OCI-LY1 (cell line): ENCODE results near the gene CPSF4.

Experiments used
- H2AFZ ChIP-seq: fragments of 200-600 bp; sonication (generic), shearing (Covaris generic); 2 replicates; pipeline ENCODE4 v1.6.0; 2014; ENCODE audit warnings: antibody characterized with exemption, mild to moderate bottlenecking, low read length
- H3F3A ChIP-seq: fragments of 200-600 bp; sonication (generic), shearing (Covaris generic); 2 replicates; pipeline ENCODE4 v1.6.0; 2014; ENCODE audit warnings: mild to moderate bottlenecking, antibody characterized with exemption, low read length, moderate library complexity; ENCODE audit not compliant: insufficient read depth
- H3K27ac ChIP-seq: fragments of 200-600 bp; sonication (generic); 2 replicates; pipeline ENCODE4 v1.5.1; 2014; ENCODE audit warnings: low read length, mixed run types, mild to moderate bottlenecking, low read depth; ENCODE audit not compliant: poor library complexity, severe bottlenecking
- H3K27me3 ChIP-seq: fragments of 200-600 bp; sonication (generic); 2 replicates; pipeline ENCODE4 v1.6.0; 2014; ENCODE audit warnings: antibody characterized with exemption, mild to moderate bottlenecking, low read length, moderate library complexity; ENCODE audit not compliant: insufficient read depth
- H3K36me3 ChIP-seq: fragments of 200-600 bp; sonication (generic); 2 replicates; pipeline ENCODE4 v1.6.1; 2014; ENCODE audit warnings: mild to moderate bottlenecking, antibody characterized with exemption, low read length, moderate library complexity, mixed read lengths; ENCODE audit not compliant: insufficient read depth
- H3K4me1 ChIP-seq: fragments of 200-600 bp; sonication (generic); 2 replicates; pipeline ENCODE4 v1.5.1; 2014; ENCODE audit warnings: mild to moderate bottlenecking, low read length, moderate library complexity; ENCODE audit not compliant: insufficient read depth, severe bottlenecking
- H3K4me2 ChIP-seq: fragments of 200-600 bp; sonication (generic), shearing (Covaris generic); 2 replicates; pipeline ENCODE4 v1.6.1; 2014; ENCODE audit warnings: low read length
- H3K4me3 ChIP-seq: fragments of 200-600 bp; sonication (generic); 2 replicates; pipeline ENCODE4 v1.5.1; 2014; ENCODE audit warnings: low read length, low read depth, mild to moderate bottlenecking, mixed read lengths; ENCODE audit not compliant: poor library complexity, severe bottlenecking
- H3K79me2 ChIP-seq: fragments of 200-600 bp; shearing (Covaris generic); 2 replicates; pipeline ENCODE4 v1.6.1; 2016; ENCODE audit warnings: mixed run types, low read length, mixed read lengths; ENCODE audit not compliant: insufficient read depth
- H3K9ac ChIP-seq: fragments of 200-600 bp; sonication (generic), shearing (Covaris generic); 2 replicates; pipeline ENCODE4 v1.6.1; 2014; ENCODE audit warnings: mild to moderate bottlenecking, low read length, mixed read lengths
- H3K9me2 ChIP-seq: fragments of 200-600 bp; sonication (generic), shearing (Covaris generic); 2 replicates; pipeline ENCODE4 v1.6.1; 2014; ENCODE audit warnings: low read depth, mild to moderate bottlenecking, low read length, mixed read lengths
- H3K9me3 ChIP-seq: fragments of 200-600 bp; shearing (Covaris generic); 2 replicates; pipeline ENCODE4 v1.6.1; 2014; ENCODE audit warnings: low read length, mixed read lengths
- H4K20me1 ChIP-seq: fragments of 200-600 bp; sonication (generic), shearing (Covaris generic); 2 replicates; pipeline ENCODE4 v1.6.0; 2016; ENCODE audit warnings: mild to moderate bottlenecking, low read length; ENCODE audit not compliant: insufficient read depth
- EZH2 ChIP-seq: fragments of 200-600 bp; sonication (generic), shearing (Covaris generic); IDR thresholded peaks from 2 replicates; pipeline ENCODE4 v1.8.0; 2017; ENCODE audit warnings: borderline replicate concordance, mixed run types, mild to moderate bottlenecking, antibody characterized with exemption, low read length, moderate library complexity, mixed read lengths
- TF ChIP-seq, protein P1 (sequence below): fragments of 200-600 bp; sonication (generic), shearing (Covaris generic); IDR thresholded peaks from 2 replicates; pipeline ENCODE4 v1.5.1; 2017; ENCODE audit warnings: mild to moderate bottlenecking, antibody characterized with exemption, low read length, moderate library complexity, mixed read lengths

The CPSF4 gene

DNA sequence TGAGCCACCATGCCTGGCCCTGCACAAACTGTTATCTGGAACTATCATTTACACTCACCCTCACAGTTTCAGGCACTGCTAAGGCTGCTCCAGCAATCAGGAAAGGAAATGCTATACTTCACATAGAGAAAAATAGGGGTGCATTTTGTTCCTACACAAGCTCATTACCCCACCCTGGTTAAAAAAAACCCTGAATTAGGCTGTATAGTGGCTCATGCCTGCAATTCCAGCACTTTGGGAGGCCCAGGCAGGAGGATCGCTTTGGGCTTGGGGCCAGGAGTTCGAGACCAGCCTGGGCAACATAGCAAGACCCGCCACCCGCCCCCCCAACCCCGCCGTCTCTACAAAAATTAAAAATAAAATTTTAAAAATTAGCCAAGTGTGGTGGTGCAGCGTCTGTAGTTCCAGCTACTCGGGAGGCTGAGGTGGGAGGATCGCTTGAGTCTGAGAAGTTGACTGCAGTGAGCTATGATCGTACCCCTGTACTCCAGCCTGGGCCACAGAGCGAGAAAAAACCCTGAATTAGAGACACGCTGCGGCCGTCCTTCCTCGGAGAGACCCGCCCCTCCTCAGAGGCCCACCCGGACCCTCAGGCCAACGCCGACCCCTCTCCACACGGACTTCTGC, 684 bp upstream of the CPSF4 start:
- Histone ChIP-seq H3F3A (no peaks in the 10 kb centered on the region), H3K27ac (peak overlapping the region; percentile 58), H2AFZ (peak overlapping the region; percentile 45; the same call in 1 of the 2 replicates), H3K4me1 (peaks cover 18% of the 10 kb centered on the region), H3K9me3 (no peaks in the 10 kb centered on the region), H3K79me2 (peaks cover 22% of the 10 kb centered on the region), H4K20me1 (no peaks in the 10 kb centered on the region), H3K9me2 (no peaks in the 10 kb centered on the region), H3K9ac (peak overlapping the region; percentile 87), H3K4me3 (peak overlapping the region; percentile 99), H3K36me3 (peaks cover 35% of the 10 kb centered on the region), H3K27me3 (no peaks in the 10 kb centered on the region), H3K4me2 (peak overlapping the region; percentile 90)
- TF ChIP-seq, protein P1, sequence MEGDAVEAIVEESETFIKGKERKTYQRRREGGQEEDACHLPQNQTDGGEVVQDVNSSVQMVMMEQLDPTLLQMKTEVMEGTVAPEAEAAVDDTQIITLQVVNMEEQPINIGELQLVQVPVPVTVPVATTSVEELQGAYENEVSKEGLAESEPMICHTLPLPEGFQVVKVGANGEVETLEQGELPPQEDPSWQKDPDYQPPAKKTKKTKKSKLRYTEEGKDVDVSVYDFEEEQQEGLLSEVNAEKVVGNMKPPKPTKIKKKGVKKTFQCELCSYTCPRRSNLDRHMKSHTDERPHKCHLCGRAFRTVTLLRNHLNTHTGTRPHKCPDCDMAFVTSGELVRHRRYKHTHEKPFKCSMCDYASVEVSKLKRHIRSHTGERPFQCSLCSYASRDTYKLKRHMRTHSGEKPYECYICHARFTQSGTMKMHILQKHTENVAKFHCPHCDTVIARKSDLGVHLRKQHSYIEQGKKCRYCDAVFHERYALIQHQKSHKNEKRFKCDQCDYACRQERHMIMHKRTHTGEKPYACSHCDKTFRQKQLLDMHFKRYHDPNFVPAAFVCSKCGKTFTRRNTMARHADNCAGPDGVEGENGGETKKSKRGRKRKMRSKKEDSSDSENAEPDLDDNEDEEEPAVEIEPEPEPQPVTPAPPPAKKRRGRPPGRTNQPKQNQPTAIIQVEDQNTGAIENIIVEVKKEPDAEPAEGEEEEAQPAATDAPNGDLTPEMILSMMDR = no peak
- no peak for TF ChIP-seq EZH2

DNA sequence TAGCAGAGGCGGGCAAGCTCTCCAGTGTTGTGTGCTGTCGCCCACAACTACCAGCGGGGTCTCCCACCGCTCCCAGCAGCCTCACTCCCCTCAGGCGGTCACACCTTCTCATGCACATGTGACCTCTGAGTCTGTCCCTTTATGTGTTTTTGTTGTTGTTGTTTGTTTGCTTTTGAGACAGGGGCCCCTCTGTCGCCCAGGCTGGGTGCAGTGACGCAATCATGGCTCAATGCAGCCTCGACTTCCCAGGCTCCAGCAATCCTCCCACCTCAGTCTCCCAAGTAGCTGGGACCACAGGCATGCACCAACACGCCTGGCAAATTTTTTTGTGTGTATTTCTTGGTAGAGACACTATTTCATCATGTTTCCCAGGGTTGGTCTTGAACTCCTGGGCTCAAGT, 1.5 kb downstream of the CPSF4 start:
- H2AFZ ChIP-seq = no peak overlapping the region
- no peaks in the 10 kb centered on the region for H3K9me2 ChIP-seq
- peaks cover 34% of the 10 kb centered on the region for H3K36me3 ChIP-seq
- H3K4me1 ChIP-seq = peaks cover 18% of the 10 kb centered on the region
- H3K9ac ChIP-seq = peak overlapping the region; percentile 87; the same call in 1 of the 2 replicates
- no peak overlapping the region for H3K27ac ChIP-seq
- H4K20me1 ChIP-seq = no peaks in the 10 kb centered on the region
- H3F3A ChIP-seq = no peaks in the 10 kb centered on the region
- no peak for TF ChIP-seq EZH2
- TF ChIP-seq, protein P1 = no peak
- H3K27me3 ChIP-seq = no peaks in the 10 kb centered on the region
- H3K4me3 ChIP-seq = peak overlapping the region; percentile 99
- peak overlapping the region; percentile 90 for H3K4me2 ChIP-seq
- no peaks in the 10 kb centered on the region for H3K9me3 ChIP-seq
- H3K79me2 ChIP-seq = peaks cover 22% of the 10 kb centered on the region

DNA sequence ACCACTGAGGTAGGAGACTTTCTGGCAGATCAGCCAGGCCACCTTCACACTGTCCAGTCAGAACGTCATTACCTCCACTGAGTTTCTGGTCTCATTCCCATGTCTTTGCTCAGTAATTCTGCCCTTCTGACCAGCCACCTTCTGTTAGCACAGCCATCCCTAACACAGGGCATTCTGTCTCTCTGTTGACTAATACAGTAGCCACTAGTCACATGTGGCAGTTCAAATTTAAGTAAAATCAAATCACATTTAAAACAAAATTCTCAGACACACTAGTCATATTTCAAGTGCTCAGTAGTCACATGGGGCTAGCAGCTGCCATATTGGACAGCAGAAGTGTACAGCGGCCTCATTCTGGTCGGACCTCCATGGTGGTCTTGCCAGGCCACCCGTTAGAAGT, 7.4 kb downstream of the CPSF4 start:
- no peaks in the 10 kb centered on the region for H4K20me1 ChIP-seq

More for the DNA sequence above, 7.4 kb downstream of the CPSF4 start:
- Histone ChIP-seq H3K9ac (no peak overlapping the region), H3F3A (no peaks in the 10 kb centered on the region), H3K9me2 (no peaks in the 10 kb centered on the region), H3K79me2 (no peaks in the 10 kb centered on the region), H3K27ac (no peak overlapping the region), H2AFZ (no peak overlapping the region), H3K27me3 (no peaks in the 10 kb centered on the region), H3K36me3 (peaks cover 89% of the 10 kb centered on the region), H3K4me2 (no peak overlapping the region), H3K4me3 (no peak overlapping the region), H3K9me3 (no peaks in the 10 kb centered on the region), H3K4me1 (no peaks in the 10 kb centered on the region)
- TF ChIP-seq, protein P1 = no peak
- no peak for TF ChIP-seq EZH2
